Cardiac fibroblast (primary cell): ENCODE measurements around the gene ARHGAP6.

Source experiments
- DNase-seq, 2 donors: peaks; one replicate each; pipeline versions ENCODE4 v3.0.0 to v3.0.0-alpha.2; 2010; ENCODE audit warnings: low read depth in 2 of 2
- H3K4me3 ChIP-seq, 2 donors: replicated peaks in 1 of 2; 1 replicate in 1 of 2; 2 replicates in 1 of 2; pipeline ENCODE4 v1.5.1; 2011; ENCODE audit warnings: low read depth in 2 of 2, low read length in 2 of 2, mild to moderate bottlenecking in 2 of 2, moderate library complexity in 1 of 2
- CTCF ChIP-seq: IDR thresholded peaks from one replicate; pipeline ENCODE4 v1.5.1; 2011; ENCODE audit warnings: low read depth, mild to moderate bottlenecking, low read length, inconsistent platforms

The ARHGAP6 gene

DNA sequence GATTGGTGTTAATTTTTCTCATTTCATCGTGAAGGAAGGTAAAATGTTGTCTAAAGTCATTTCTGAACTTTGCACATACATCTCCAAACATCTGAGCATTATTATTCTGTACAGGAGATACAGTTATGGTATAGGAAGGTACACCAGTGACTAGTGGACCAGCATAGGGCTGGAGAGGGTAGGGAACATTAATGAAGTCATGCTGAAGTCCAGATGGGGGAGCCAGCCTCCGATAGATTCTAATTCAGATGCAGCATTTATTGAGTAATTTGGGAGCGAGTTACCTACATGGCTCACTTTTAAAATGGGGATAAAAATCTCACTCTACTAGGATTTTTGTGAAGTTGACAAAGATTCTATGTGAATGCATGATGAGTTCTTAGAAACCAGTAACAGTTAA, 337.6 kb downstream of the ARHGAP6 start:
- TF ChIP-seq CTCF: no peak
- DNase-seq: no peak
- H3K4me3 ChIP-seq: no peak overlapping the region

DNA sequence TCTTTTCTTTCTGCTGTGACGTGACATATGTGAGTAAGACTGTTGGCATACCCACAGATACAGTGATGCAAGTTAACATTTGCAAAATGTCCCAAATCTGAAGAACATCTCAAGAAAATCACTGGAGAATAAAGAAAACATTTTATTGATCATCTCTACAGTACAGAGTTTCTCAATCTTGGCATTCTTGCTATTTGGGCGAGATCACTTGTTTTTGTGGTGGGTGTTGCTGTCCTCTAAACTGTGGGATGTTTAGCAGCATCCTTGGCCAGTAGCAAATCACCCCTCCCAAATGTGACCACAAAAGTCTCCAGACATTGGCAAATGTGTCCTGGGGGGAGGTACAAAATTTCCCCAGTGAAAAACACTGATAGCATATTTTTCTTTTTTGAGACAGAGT, 343.7 kb downstream of the ARHGAP6 start:
- H3K4me3 ChIP-seq: no peak overlapping the region
- peak; percentile 20 to 42 for DNase-seq
- TF ChIP-seq CTCF: no peak

GRCh38 chrX:11319806-11320520, 345.8 kb downstream of the ARHGAP6 start:
- no peak for TF ChIP-seq CTCF
- peak in 1 of 2 donors; percentile 12 for DNase-seq
- no peak overlapping the region for H3K4me3 ChIP-seq

DNA sequence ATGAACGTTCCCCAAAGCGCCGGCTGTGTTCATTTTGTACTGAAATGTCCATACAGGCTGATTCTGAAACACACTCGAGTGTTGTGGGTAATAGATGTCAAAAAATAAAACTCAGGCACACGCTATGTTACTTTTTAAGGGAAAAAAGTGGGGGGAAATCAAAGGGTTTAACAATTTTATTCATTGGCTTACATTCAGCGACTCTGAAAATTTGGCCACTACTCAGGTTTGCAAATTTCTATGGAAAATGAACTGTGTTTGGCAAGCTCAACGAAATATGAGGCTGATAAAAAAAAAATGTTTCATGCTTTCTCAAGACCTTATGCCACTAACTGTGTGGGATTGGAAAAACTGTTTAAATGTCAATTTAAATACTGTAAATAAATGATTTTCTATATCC, 354.0 kb downstream of the ARHGAP6 start:
- peak in 1 of 2 donors; percentile 47 for DNase-seq
- TF ChIP-seq CTCF: no peak
- no peak overlapping the region for H3K4me3 ChIP-seq

DNA sequence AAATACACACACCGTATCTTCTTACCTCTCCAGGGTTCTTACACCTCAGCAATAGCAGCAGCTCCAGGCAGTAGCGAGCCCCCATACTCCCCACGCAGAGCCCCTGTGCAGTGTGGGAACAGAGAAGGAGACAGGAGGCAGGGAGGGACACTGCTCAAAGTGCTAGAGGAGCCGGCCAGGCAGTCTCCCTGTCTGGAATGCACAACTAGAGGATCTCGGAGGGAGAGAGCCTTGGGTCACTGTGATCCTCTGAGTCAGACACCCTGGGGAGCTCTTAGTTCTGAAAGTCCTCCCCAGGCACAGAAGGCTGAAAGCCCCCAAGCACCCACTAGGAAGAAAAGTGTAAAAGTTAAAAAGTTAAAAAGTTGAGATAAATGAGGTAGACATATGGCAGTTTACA, 356.5 kb downstream of the ARHGAP6 start:
- TF ChIP-seq CTCF: no peak
- DNase-seq: peak in 1 of 2 donors; percentile 42

DNA sequence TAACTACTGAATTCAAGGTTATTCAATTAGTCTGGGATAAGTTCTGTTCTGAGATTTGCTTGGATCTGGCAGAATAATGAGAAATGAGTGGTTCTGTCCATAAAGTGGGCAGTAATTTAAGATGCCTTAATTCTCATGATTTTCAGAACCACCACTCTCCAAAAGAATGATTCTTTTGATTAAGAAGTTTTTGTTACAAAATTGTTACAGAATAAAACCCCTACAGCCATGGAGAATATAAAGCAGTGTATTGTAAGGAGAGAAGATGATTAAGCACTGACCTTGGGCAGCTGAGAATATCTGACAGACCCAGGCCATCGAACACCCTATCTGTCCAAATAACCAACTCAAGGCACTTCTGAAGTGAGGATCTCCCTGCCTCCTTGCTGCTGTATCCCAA, 360.1 kb downstream of the ARHGAP6 start:
- H3K4me3 ChIP-seq: no peak overlapping the region
- TF ChIP-seq CTCF: no peak
- DNase-seq: no peak

More for the DNA sequence above, 356.5 kb downstream of the ARHGAP6 start:
- H3K4me3 ChIP-seq: no peak overlapping the region

DNA sequence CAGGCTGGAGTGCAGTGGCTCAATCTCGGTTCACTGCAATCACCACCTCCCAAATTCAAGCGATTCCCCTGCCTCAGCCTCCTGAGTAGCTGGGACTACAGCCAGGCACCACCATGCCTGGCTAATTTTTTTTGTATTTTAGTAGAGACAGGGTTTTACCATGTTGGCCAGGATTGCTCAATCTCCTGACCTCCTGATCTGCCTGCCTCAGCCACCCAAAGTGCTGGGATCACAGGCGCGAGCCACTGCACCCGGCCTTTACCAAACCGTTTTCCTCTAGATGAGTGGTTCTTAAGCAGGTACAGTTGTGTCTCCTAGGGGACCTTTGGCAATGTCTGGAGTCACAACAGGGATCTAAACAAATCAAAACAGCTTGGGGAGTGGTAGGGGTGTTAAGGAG, 360.9 kb downstream of the ARHGAP6 start:
- no peak overlapping the region for H3K4me3 ChIP-seq
- TF ChIP-seq CTCF: no peak
- DNase-seq: no peak
